Measurements from ENCODE around the gene CCNA2.

CCNA2 gene

GRCh38 chr4:121860121-121860520, 36.4 kb upstream of the CCNA2 start:
- no peak overlapping the region for H3K9ac ChIP-seq

GRCh38 chr4:121851354-121851753, 27.7 kb upstream of the CCNA2 start:
- TF ChIP-seq CTCF (conservative IDR thresholded peaks at IDR 0.05; ENCODE audit: low read depth, low read length), result no peak

More at GRCh38 chr4:121860121-121860520, 36.4 kb upstream of the CCNA2 start:
- no peak for TF ChIP-seq CTCF (conservative IDR thresholded peaks at IDR 0.05; ENCODE audit: low read depth, low read length)
- H3K27ac ChIP-seq, result no peak overlapping the region
- no peaks in the 10 kb centered on the region for H4K20me1 ChIP-seq (ENCODE audit: insufficient read depth)
- no peaks in the 10 kb centered on the region for H3K27me3 ChIP-seq (ENCODE audit: insufficient read depth, low read depth)
- H3K4me3 ChIP-seq (IDR thresholded peaks at IDR 0.05; ENCODE audit: insufficient read depth, low read depth, low read length), result no peak overlapping the region
- no peak overlapping the region for H2AFZ ChIP-seq (ENCODE audit: low read depth)
- H3K4me1 ChIP-seq (ENCODE audit: low read depth, poor library complexity, severe bottlenecking), result no peaks in the 10 kb centered on the region
- no peak overlapping the region for H3K4me2 ChIP-seq
- peaks cover 8% of the 10 kb centered on the region for H3K36me3 ChIP-seq (ENCODE audit: insufficient read depth)
- no peaks in the 10 kb centered on the region for H3K79me2 ChIP-seq (ENCODE audit: insufficient read depth, low read depth)

GRCh38 chr4:121846662-121847061, 23.0 kb upstream of the CCNA2 start:
- Histone ChIP-seq H3K79me2 (ENCODE audit: insufficient read depth, low read depth) (no peaks in the 10 kb centered on the region), H4K20me1 (ENCODE audit: insufficient read depth) (no peaks in the 10 kb centered on the region), H3K4me2 (no peak overlapping the region), H3K4me3 (IDR thresholded peaks at IDR 0.05; ENCODE audit: insufficient read depth, low read depth, low read length) (no peak overlapping the region), H3K27ac (no peak overlapping the region), H3K36me3 (ENCODE audit: insufficient read depth) (no peaks in the 10 kb centered on the region), H3K4me1 (ENCODE audit: low read depth, poor library complexity, severe bottlenecking) (no peaks in the 10 kb centered on the region), H2AFZ (ENCODE audit: low read depth) (no peak overlapping the region), H3K9ac (no peak overlapping the region), H3K27me3 (ENCODE audit: insufficient read depth, low read depth) (no peaks in the 10 kb centered on the region)
- TF ChIP-seq CTCF (conservative IDR thresholded peaks at IDR 0.05; ENCODE audit: low read depth, low read length), result no peak

More at GRCh38 chr4:121851354-121851753, 27.7 kb upstream of the CCNA2 start:
- H3K79me2 ChIP-seq (ENCODE audit: insufficient read depth, low read depth), result no peaks in the 10 kb centered on the region
- H3K36me3 ChIP-seq (ENCODE audit: insufficient read depth), result no peaks in the 10 kb centered on the region
- H3K27me3 ChIP-seq (ENCODE audit: insufficient read depth, low read depth), result no peaks in the 10 kb centered on the region
- no peak overlapping the region for H3K27ac ChIP-seq
- no peaks in the 10 kb centered on the region for H4K20me1 ChIP-seq (ENCODE audit: insufficient read depth)
- H3K4me3 ChIP-seq (IDR thresholded peaks at IDR 0.05; ENCODE audit: insufficient read depth, low read depth, low read length), result no peak overlapping the region
- H2AFZ ChIP-seq (ENCODE audit: low read depth), result no peak overlapping the region
- no peak overlapping the region for H3K4me2 ChIP-seq
- no peak overlapping the region for H3K9ac ChIP-seq
- no peaks in the 10 kb centered on the region for H3K4me1 ChIP-seq (ENCODE audit: low read depth, poor library complexity, severe bottlenecking)

GRCh38 chr4:121842862-121843261, 19.2 kb upstream of the CCNA2 start:
- Histone ChIP-seq H3K27me3 (ENCODE audit: insufficient read depth, low read depth) (no peaks in the 10 kb centered on the region), H3K4me3 (IDR thresholded peaks at IDR 0.05; ENCODE audit: insufficient read depth, low read depth, low read length) (no peak overlapping the region), H3K36me3 (ENCODE audit: insufficient read depth) (no peaks in the 10 kb centered on the region), H3K4me2 (no peak overlapping the region), H4K20me1 (ENCODE audit: insufficient read depth) (no peaks in the 10 kb centered on the region), H3K4me1 (ENCODE audit: low read depth, poor library complexity, severe bottlenecking) (no peaks in the 10 kb centered on the region), H3K79me2 (ENCODE audit: insufficient read depth, low read depth) (no peaks in the 10 kb centered on the region), H3K27ac (no peak overlapping the region), H3K9ac (no peak overlapping the region), H2AFZ (ENCODE audit: low read depth) (no peak overlapping the region)
- TF ChIP-seq CTCF (conservative IDR thresholded peaks at IDR 0.05; ENCODE audit: low read depth, low read length), result no peak
